Ishikawa (cell line): ENCODE measurements around the gene GIMAP4.

Source experiments
- CEBPB ChIP-seq: IDR thresholded peaks from 2 replicates; pipeline ENCODE4 v1.6.1; 2012
- CREB1 ChIP-seq: IDR thresholded peaks from 2 replicates; pipeline ENCODE4 v1.6.1; 2012; ENCODE audit warnings: low read depth
- EGR1 ChIP-seq: IDR thresholded peaks from 2 replicates; pipeline ENCODE4 v1.6.1; 2012
- EP300 ChIP-seq: IDR thresholded peaks from 2 replicates; pipeline ENCODE4 v1.6.1; 2012; ENCODE audit warnings: borderline replicate concordance
- FOXM1 ChIP-seq: IDR thresholded peaks from 2 replicates; pipeline ENCODE4 v1.6.1; 2012; ENCODE audit warnings: low read depth, borderline replicate concordance
- MAX ChIP-seq: IDR thresholded peaks from 2 replicates; pipeline ENCODE4 v1.6.1; 2012
- NFIC ChIP-seq: IDR thresholded peaks from 2 replicates; pipeline ENCODE4 v1.6.1; 2012
- RAD21 ChIP-seq: IDR thresholded peaks from 2 replicates; pipeline ENCODE4 v1.6.1; 2012; ENCODE audit warnings: low read depth
- TAF1 ChIP-seq: IDR thresholded peaks from 2 replicates; pipeline ENCODE4 v1.6.1; 2012; ENCODE audit warnings: low read depth, mild to moderate bottlenecking
- TCF12 ChIP-seq: IDR thresholded peaks from 2 replicates; pipeline ENCODE4 v1.6.1; 2012; ENCODE audit warnings: low read depth
- TEAD4 ChIP-seq: IDR thresholded peaks from 2 replicates; pipeline ENCODE4 v1.6.1; 2012
- USF1 ChIP-seq: IDR thresholded peaks from 2 replicates; pipeline ENCODE4 v1.6.1; 2012
- YY1 ChIP-seq: IDR thresholded peaks from 2 replicates; pipeline ENCODE4 v1.6.1; 2012; ENCODE audit warnings: low read depth
- ZBTB7A ChIP-seq: IDR thresholded peaks from 2 replicates; pipeline ENCODE4 v1.6.1; 2012; ENCODE audit warnings: low read depth
- TF ChIP-seq, protein P1 (sequence below): IDR thresholded peaks from 2 replicates; pipeline ENCODE4 v1.6.1; 2012; ENCODE audit warnings: low read depth, mild to moderate bottlenecking

GIMAP4 gene

GRCh38 chr7:150594805-150595204 lies 27.6 kb downstream of the GIMAP4 start:
- TF ChIP-seq NFIC (no peak), EP300 (no peak), CREB1 (no peak), USF1 (no peak), ZBTB7A (no peak), YY1 (no peak), FOXM1 (no peak), TCF12 (no peak), TAF1 (no peak), CEBPB (no peak), MAX (no peak), RAD21 (no peak)
- TF ChIP-seq, protein P1, sequence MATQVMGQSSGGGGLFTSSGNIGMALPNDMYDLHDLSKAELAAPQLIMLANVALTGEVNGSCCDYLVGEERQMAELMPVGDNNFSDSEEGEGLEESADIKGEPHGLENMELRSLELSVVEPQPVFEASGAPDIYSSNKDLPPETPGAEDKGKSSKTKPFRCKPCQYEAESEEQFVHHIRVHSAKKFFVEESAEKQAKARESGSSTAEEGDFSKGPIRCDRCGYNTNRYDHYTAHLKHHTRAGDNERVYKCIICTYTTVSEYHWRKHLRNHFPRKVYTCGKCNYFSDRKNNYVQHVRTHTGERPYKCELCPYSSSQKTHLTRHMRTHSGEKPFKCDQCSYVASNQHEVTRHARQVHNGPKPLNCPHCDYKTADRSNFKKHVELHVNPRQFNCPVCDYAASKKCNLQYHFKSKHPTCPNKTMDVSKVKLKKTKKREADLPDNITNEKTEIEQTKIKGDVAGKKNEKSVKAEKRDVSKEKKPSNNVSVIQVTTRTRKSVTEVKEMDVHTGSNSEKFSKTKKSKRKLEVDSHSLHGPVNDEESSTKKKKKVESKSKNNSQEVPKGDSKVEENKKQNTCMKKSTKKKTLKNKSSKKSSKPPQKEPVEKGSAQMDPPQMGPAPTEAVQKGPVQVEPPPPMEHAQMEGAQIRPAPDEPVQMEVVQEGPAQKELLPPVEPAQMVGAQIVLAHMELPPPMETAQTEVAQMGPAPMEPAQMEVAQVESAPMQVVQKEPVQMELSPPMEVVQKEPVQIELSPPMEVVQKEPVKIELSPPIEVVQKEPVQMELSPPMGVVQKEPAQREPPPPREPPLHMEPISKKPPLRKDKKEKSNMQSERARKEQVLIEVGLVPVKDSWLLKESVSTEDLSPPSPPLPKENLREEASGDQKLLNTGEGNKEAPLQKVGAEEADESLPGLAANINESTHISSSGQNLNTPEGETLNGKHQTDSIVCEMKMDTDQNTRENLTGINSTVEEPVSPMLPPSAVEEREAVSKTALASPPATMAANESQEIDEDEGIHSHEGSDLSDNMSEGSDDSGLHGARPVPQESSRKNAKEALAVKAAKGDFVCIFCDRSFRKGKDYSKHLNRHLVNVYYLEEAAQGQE: no peak

GRCh38 chr7:150595361-150595760 lies 28.2 kb downstream of the GIMAP4 start:
- no peak for TF ChIP-seq EP300

DNA sequence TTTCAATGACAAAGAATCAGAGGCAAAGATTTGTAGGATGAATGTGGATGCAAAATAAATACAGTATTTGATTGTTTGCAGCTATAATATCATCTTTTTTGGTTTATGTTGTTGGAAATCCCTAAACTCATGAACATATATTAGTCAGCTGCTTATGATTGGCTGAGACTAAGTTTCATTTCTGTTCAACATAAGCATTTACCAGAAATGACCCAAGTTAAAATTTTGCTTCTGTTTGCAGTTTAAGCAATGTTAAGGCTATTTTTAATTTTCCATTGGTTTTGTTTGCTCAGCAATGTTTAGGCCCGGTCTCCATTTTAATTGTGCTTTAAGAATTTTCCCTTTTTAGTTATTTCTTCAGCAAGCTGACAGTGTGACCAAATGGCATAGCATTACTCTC lies 43.0 kb downstream of the GIMAP4 start:
- TF ChIP-seq USF1 (no peak), TEAD4 (no peak), CREB1 (no peak), EP300 (no peak), NFIC (no peak), RAD21 (no peak), EGR1 (no peak), TCF12 (no peak), ZBTB7A (no peak), MAX (no peak), CEBPB (no peak), YY1 (no peak), TAF1 (no peak), FOXM1 (no peak)
- TF ChIP-seq, protein P1: no peak

- TF ChIP-seq CEBPB: no peak
Observed at GRCh38 chr7:150612925-150613324, 45.7 kb downstream of the GIMAP4 start.

DNA sequence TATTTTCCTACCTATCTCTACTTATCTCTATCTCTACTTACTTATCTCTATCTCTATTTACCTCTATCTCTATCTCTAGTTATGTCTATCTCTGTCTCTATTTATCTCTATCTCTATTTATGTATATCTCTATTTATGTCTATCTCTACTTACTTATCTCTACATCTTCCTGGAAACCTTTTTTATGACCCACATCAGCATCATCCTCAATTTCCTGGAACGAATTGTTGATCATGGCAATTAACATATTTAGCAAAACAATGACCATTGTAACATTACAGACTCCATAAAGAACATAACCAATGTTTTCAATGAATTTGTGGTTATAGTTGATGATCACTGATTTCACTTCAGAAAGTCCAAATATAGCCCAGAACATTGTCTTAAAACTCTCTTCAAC lies 46.7 kb downstream of the GIMAP4 start:
- TF ChIP-seq, protein P1: no peak
- no peak for TF ChIP-seq EGR1
- no peak for TF ChIP-seq FOXM1
- no peak for TF ChIP-seq ZBTB7A
- TF ChIP-seq TAF1: no peak
- TF ChIP-seq MAX: no peak
- no peak for TF ChIP-seq TEAD4
- TF ChIP-seq EP300: no peak
- no peak for TF ChIP-seq RAD21
- TF ChIP-seq YY1: no peak
- no peak for TF ChIP-seq CREB1
- TF ChIP-seq CEBPB: no peak
- TF ChIP-seq USF1: no peak
- TF ChIP-seq NFIC: no peak
- no peak for TF ChIP-seq TCF12
